ENCODE results near the gene ITGB3BP.
"Not testable (repeated sequence)": the region's sequence is repeated elsewhere in the genome, so short reads cannot be mapped to it uniquely, and the experiment has no call there.

ITGB3BP gene

DNA sequence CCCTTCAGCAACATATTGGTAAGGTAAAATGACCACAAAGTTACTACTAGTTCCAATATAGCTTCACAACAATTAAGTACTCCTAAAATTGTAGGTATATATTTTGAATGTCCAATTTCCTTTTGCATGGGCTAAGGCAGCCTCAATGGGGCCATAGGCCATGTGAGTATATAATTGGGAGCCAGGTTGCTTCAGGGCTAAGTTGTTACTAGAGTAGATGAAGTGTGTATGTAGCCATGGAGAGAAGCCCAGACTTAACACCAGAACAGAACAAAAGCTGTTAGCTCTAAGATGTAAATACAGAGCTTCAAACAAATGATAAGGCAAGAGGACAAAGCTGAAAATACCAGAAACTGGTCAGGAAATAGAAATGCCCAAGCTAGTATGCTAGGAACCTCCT is 16.2 kb downstream of the ITGB3BP start:
- DNase-seq (ENCODE audit: low spot score), result no peak

GRCh38 chr1:63501256-63501655 is 21.8 kb downstream of the ITGB3BP start:
- DNase-seq (ENCODE audit: low spot score), result no peak

DNA sequence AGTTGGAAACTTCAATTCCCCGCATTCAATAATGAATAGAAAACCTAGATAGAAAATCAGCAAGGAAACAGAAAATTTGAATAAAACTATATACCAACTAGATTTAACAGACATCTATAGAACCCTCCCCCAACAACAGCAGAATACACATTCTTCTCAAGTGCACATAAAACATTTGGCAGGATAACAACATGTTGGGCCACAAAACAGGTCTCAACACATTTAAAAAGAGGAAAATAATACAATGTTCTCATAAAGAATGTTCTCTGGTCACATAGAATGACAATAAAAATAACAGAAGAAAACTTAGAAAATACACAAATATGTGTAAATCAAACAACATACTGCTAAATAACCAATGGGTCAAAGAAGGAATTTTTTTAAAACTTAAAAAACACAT is 24.9 kb downstream of the ITGB3BP start:
- DNase-seq (ENCODE audit: low spot score), result no peak

GRCh38 chr1:63497577-63497976 is 25.4 kb downstream of the ITGB3BP start:
- no peak for DNase-seq (ENCODE audit: low spot score)

DNA sequence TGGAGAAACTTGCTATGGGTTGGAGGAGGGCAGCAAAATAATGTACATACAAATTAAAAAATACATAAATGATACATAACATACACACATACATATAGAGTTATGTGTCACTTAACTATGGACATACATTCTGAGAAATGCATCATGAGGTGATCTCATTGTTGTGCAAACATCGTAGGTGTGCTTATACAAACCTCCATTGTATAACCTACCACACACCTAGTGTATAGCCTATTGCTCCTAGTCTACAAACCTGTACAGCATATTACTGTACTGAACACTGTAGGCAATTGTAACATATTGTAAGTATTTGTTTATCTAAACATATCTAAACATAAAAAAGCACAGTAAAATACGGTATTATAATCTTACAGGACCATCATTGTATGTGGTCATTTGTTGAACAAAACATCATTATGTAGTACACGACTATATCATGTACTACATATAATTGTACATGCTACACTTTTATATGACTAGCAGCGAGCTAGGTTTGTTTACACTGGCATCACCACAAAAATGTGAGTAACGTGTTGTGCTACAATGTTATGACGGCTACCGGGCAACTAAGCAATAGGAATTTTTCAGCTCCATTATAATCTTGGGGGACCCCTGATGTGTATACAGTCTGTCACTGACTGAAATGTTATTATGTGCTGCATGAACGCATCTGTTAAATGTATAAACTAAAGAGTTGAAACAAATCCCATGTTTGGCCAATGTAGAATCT is 35.5 kb downstream of the ITGB3BP start:
- no peak for DNase-seq (ENCODE audit: low spot score)

GRCh38 chr1:63486629-63487028 is 36.4 kb downstream of the ITGB3BP start:
- no peak for DNase-seq (ENCODE audit: low spot score)

- no peak for DNase-seq (ENCODE audit: low spot score)
Observed at GRCh38 chr1:63480057-63480456, 43.0 kb downstream of the ITGB3BP start.

DNA sequence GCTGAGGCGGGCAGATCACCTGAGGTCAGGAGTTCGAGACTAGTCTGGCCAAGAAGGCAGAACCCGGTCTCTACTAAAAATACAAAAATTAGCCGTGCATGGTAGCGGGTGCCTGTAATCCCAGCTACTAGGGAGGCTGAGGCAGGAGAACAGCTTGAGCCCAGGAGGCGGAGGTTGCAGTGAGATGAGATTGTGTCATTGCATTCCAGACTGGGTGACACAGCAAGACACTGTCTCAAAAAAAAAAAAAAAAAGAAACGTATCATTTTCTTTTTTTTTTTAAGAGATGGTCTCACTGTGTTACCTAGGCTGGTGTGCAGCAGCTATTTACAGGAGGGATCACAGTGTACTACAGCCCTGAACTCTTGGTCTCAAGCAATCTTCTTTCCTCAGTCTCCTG is 47.3 kb downstream of the ITGB3BP start:
- no peak for DNase-seq (ENCODE audit: low spot score)

GRCh38 chr1:63468683-63469082 is 54.3 kb downstream of the ITGB3BP start:
- DNase-seq (ENCODE audit: low spot score), result not testable (repeated sequence)

DNA sequence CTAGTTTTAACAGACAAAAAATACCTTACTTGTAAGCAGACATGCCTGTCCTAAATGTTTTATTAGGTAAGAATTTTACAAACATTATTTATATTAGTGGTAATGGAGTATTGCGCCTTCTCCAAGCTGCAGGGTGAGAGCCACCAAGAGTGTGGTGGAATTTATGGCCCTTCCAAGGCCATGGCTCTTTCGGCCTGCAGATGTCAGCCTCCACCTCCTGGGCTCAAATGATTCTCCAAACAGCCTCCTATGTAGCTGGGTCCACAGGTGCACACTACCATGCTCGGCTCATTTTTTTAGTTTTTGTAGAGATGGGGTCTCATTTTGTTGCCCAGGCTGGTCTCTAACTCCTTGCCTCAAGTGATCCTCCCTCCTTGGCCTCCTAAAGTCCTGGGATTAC is 56.3 kb downstream of the ITGB3BP start:
- no peak for DNase-seq (ENCODE audit: low spot score)

DNA sequence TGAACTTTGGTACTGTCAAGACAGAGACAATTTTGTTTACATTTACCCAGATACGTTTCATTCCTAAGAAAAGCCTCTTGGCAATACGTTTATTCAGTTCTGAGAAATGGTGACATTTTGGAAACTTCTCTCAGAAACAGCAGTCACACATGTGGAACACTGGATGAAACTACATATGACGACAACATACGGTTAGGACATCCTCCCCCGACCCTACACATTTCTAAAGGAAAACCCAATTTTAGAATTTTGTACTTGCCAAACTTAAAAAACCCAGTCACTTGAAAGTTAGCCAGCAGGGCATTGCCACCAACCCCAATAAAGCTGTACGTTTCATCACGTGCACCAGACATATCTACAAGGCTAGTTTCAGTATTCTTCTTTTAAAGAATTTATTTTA is 56.8 kb downstream of the ITGB3BP start:
- no peak for DNase-seq (ENCODE audit: low spot score)

- DNase-seq (ENCODE audit: low spot score), result no peak
Observed at GRCh38 chr1:63463248-63463647, 59.8 kb downstream of the ITGB3BP start.

GRCh38 chr1:63461661-63462230 is 61.3 kb downstream of the ITGB3BP start:
- no peak for DNase-seq (ENCODE audit: low spot score)

DNA sequence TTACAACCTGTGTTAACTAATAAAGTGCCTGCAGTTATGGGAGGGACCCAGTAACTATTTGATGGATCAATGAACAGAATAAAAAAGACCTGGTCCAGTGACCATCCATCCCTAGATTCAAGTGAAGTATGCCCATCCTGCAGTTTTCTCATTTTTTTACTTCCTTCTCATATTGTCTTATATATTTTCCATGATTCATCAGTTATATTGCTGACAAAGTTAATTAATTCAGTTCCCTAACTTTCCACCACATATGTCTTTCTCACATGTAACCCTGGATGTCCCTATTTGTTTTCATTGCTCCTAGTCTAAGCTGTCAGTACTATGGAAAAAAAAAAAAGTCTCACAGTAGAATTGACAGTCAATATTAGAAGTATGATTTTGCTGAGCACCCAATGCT is 64.3 kb downstream of the ITGB3BP start:
- DNase-seq (ENCODE audit: low spot score), result no peak

- no peak for DNase-seq (ENCODE audit: low spot score)
Observed at GRCh38 chr1:63454269-63454668, 68.8 kb downstream of the ITGB3BP start.

GRCh38 chr1:63453232-63453631 is 69.8 kb downstream of the ITGB3BP start:
- no peak for DNase-seq (ENCODE audit: low spot score)

DNA sequence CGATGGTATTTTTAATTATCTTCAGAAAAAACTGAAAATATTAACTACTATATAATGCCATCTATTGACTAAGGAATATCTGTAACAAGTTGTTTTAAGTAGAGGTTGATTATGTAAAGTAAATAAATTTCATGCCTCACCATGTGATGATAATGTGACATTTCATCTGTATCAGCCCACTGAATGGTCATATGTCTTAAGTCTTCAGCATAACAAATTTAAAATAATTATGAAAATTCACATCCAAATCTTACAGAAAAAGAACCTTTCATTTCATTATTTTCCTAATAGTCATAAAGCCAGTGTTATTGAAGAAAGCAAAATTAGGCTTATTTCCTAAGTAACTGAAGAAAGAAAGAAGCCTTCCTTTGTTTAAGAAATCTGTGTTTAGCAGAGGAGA is 72.6 kb downstream of the ITGB3BP start:
- DNase-seq (ENCODE audit: low spot score), result no peak

GRCh38 chr1:63448731-63449246 is 74.2 kb downstream of the ITGB3BP start:
- DNase-seq (ENCODE audit: low spot score), result no peak

DNA sequence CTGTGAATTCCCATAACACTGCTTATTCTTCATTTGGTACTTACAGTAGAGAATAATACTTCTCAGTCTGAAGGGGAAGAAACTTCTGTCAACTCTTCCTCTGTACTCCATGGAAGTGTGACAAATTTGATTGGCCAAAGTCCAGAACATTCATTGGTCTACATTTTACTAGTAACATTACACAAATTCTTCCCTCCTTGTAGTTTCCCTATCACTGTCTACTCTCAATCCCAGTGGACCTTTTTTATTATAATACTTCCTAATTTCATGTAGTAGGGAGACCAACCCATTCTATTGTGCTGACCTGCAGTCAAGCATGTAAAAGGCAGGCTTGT is 80.9 kb downstream of the ITGB3BP start:
- DNase-seq (ENCODE audit: low spot score), result no peak

- no peak for DNase-seq (ENCODE audit: low spot score)
Observed at GRCh38 chr1:63435161-63435560, 87.9 kb downstream of the ITGB3BP start.

DNA sequence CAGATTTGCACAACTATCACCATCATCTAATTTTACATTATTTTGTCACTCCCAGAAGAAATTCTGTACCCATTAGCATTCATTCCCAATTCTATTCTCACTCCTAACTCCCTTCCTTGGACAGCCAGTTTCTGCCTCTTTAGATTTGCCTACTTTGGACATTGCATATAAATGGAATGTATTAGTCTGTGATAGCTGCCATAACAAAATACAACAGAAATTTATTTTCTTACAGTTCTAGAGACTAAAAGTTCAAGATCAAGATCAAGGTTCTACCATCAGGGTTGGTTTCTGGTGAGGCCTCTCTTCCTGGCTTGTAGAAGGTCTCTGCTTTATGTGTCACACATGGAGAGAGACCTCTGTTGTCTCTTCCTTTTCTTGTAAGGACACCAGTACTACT is 93.7 kb downstream of the ITGB3BP start:
- no peak for DNase-seq (ENCODE audit: low spot score)

GRCh38 chr1:63428815-63429214 is 94.2 kb downstream of the ITGB3BP start:
- DNase-seq (ENCODE audit: low spot score), result no peak

- no peak for DNase-seq (ENCODE audit: low spot score)
Observed at GRCh38 chr1:63423649-63424048, 99.4 kb downstream of the ITGB3BP start.

- DNase-seq (ENCODE audit: low spot score), result not testable (repeated sequence)
Observed at GRCh38 chr1:63420746-63421145, 102.3 kb downstream of the ITGB3BP start.
